Coronary artery (tissue), 2 donors: ENCODE measurements around the gene PLXNA4.

Source experiments
- DNase-seq: peaks from one replicate; pipeline ENCODE4 v3.0.0-alpha.2; 2017; ENCODE audit warnings: low spot score
- H3K27ac ChIP-seq, 2 donors: fragments of 200-600 bp; sonication (generic); one replicate each; pipeline ENCODE4 v1.5.1; 2016 to 2019
- H3K4me3 ChIP-seq: fragments of 200-600 bp; sonication (generic); 2 replicates; pipeline ENCODE4 v1.5.1; 2016; ENCODE audit warnings: mild to moderate bottlenecking, moderate library complexity
- TF ChIP-seq, protein P1 (sequence below): fragments of 200-600 bp; sonication (generic); IDR thresholded peaks from one replicate; pipeline ENCODE4 v1.5.1; 2019; ENCODE audit warnings: antibody characterized with exemption

PLXNA4 gene

DNA sequence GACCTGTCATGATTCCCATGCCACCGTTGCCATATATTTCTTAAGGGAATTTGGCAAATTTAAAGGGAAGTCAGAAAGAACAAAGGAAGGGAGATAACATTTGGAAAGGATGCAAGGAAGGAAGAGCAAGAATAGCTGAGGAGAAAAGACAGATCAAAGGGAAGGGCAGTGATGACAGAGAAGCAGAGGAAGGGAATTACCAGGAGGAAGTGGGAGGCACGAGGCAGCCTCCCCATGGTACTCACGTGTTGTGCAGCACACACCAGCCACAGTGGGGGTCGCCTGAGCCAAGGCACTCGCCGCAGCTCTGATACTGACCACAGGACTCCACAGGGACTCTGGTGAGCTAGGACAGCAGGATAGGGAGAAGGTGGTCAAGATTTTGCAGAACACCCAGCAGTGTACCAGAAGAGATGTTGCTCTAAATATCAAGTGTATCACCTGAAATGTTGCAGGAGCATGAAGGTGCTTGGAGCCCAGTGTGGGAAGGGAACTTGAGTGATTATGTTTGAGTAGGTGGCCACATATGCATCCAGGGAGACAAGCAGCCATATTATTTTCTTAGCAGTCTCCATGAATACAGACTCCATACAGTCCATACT, 335.3 kb downstream of the PLXNA4 start:
- no peak for DNase-seq
- Histone ChIP-seq H3K27ac (no peak overlapping the region), H3K4me3 (no peak overlapping the region)
- TF ChIP-seq, protein P1, sequence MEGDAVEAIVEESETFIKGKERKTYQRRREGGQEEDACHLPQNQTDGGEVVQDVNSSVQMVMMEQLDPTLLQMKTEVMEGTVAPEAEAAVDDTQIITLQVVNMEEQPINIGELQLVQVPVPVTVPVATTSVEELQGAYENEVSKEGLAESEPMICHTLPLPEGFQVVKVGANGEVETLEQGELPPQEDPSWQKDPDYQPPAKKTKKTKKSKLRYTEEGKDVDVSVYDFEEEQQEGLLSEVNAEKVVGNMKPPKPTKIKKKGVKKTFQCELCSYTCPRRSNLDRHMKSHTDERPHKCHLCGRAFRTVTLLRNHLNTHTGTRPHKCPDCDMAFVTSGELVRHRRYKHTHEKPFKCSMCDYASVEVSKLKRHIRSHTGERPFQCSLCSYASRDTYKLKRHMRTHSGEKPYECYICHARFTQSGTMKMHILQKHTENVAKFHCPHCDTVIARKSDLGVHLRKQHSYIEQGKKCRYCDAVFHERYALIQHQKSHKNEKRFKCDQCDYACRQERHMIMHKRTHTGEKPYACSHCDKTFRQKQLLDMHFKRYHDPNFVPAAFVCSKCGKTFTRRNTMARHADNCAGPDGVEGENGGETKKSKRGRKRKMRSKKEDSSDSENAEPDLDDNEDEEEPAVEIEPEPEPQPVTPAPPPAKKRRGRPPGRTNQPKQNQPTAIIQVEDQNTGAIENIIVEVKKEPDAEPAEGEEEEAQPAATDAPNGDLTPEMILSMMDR, result no peak

DNA sequence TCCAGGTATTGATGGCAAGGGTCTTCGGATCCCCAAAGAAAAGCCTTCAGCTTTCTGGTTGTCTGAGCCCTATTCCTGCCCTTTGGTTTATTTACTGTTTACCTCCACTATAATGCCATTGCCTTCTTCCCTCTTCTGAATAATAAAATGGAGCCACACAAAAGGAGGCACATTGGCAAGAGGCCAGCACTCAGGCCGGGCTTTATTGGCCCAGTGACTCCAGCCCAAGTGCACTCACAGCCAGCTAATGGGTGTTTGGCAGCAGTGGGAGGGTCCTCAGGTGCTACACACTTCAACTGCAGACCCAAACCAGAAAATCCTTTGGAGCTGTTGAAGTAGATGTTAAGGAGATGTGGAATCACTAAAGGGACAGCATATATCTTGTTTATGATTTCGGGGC, 336.0 kb downstream of the PLXNA4 start:
- Histone ChIP-seq H3K4me3 (no peak overlapping the region), H3K27ac (no peak overlapping the region)
- no peak for DNase-seq
- TF ChIP-seq, protein P1, result no peak

DNA sequence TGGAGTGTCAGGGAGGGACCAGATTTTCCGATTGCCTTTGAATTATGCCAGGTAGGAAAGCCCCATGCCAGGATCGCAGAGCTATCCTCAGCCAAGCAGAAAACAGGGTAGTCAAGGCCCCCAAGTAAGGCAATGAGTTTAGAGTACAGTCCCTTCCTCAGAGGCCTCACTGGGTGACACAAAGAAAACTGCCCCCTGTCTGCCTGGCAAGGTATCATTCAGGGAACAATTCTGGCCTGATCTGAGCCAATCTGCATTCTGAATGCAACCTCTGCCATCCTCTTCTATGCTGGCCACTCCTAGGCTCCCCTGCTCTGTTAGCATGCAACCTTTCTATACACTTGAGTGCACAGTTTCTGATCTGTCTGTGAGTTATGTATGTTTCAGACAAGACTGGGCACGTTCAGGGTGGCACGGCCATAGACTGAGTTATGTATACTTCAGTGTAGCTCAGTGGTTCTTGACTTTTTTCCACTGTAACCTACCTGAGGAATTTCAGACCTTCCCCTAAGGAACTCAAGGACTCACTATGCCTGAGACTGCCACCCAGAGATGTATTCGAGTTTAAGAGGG, 336.8 kb downstream of the PLXNA4 start:
- DNase-seq, result no peak
- Histone ChIP-seq H3K4me3 (no peak overlapping the region), H3K27ac (no peak overlapping the region)
- TF ChIP-seq, protein P1, result no peak

DNA sequence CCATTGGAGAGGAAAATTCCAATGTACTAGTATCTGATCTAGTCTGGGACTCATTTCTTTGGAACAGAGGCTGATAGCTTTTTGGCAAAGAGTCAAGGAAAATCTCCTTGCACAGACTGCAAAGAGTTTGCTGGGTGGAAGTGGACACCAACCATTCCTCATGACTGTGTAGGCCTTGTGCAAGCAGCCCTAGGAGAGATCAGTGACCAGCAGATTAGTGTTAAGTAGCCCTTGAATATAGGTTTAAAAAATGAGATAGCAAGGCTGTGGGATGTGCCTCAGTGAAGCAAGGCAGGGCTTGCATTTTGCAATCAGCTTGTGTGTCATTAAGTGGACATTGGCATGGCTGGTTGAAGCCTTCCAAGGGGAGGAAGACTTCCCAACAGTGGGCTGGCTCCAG, 341.6 kb downstream of the PLXNA4 start:
- DNase-seq, result no peak
- TF ChIP-seq, protein P1, result no peak
- Histone ChIP-seq H3K4me3 (no peak overlapping the region), H3K27ac (no peak overlapping the region)

DNA sequence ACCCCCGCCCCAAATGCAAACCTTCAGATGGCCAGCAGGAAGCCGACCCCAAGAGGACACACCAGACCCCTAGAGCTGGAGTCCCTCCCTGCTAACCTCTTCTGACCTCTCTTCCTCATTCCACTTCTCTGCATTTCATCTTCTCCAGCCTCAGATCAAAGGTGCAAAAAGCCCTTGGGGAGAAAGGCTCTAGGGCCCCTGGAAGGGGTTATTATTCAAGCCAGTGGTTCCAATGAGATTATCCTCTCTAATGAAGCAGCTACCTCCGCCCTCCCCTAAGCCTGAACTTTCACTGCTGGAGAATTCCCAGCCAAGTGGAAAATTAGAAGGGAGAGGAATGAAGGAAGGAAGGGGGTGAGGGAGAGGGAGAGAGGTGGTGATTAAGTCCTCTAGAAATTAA, 343.9 kb downstream of the PLXNA4 start:
- no peak overlapping the region for H3K27ac ChIP-seq
- DNase-seq, result no peak
- TF ChIP-seq, protein P1, result no peak

DNA sequence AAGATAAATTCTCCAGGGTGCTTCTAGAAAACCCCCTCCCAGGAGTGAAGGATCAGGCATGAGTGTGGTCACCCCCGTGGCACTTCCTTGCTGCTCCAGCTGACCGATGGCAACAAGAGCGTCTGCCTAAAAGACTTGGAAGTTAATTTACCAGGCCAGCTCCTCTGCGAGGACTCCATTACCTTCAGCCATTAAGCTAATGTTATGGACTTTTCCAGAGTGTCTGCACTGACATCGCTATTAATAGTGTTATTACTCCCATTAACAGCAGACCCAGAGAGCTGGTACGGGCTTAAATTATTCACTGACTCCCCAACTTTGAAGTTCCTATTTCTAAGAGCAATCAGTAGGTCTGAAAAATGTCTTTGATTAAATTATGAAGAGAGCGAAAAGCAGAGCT, 345.8 kb downstream of the PLXNA4 start:
- no peak overlapping the region for H3K4me3 ChIP-seq
- TF ChIP-seq, protein P1, result no peak
- no peak for DNase-seq
- H3K27ac ChIP-seq, result no peak overlapping the region

More for the DNA sequence above, 343.9 kb downstream of the PLXNA4 start:
- H3K4me3 ChIP-seq, result no peak overlapping the region

DNA sequence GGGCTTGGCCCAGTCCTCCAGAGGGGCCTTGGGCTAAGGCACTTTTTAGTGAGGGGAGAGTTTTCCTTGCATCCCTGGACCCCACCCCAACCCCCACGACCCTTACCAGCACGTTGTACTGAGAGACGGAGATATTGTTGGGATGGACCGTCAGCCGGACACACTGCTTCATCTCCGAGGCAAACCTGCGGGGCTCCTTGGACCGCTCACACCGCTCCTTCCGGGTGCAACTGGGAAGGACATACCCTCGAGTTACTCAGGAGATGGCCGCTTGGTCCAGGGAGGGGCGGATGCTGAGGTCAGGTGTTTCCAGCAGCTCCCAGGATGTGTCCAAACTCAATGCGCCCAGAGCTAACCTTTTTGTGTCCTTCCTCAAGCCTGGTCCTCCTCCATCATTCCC, 348.0 kb downstream of the PLXNA4 start:
- H3K27ac ChIP-seq, result no peak overlapping the region
- no peak overlapping the region for H3K4me3 ChIP-seq
- no peak for DNase-seq
- TF ChIP-seq, protein P1, result no peak
